Hematopoietic multipotent progenitor cell treated with erythropoietin and hydrocortisone succinate and interleukin-3 and kit ligand, for 4 days (in vitro differentiated cells): Measurements from ENCODE around the gene TAF10.

ENCODE experiments used
- DNase-seq: peaks from one replicate; pipeline ENCODE4 v3.0.0-alpha.2; 2015

TAF10 gene

DNA sequence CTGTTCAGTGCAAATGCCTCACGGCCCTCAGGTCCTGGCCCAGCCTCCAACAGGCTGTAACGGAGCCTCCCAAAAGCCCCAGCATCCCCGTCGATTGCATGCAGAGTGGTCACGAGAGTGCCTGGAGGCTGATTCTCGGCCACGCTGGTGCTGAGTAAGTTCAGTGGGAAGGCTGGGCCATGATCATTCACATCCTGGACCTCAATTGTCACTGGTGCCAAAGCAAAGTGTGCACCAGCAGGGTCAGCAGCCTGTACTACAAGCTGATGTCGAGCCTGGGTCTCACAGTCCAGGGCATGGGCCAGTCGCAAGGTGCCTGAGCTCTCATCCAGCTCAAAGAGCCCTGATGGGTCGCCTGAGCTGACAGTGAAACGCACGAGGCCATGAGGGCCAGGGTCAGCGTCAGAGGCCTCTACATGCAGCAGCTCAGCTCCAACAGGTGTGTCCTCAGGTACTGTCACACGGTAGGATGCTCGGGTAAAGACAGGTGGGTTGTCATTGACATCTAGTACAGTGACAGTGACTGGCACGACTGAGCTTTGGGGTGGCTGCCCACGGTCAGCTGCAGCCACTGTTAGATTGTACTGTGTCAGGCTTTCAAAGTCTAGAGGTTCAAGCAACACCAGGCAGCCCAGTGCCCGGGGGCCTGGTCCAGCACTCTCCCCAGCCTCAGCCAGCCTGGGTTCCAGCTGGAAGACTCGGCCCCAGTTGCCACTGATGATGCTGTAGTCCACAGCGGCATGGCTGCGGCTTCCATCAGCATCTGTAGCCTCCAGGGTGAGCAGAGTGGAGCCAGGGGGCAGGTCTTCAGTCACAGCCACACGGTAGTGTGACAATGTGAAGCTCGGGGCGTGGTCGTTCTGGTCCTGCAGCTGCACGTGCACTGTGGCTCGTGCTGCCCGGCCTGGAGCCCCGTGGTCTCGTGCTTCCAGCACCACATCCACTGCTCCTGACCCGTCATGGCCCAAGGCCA lies 11.7 kb upstream of the TAF10 start:
- DNase-seq, result no peak

DNA sequence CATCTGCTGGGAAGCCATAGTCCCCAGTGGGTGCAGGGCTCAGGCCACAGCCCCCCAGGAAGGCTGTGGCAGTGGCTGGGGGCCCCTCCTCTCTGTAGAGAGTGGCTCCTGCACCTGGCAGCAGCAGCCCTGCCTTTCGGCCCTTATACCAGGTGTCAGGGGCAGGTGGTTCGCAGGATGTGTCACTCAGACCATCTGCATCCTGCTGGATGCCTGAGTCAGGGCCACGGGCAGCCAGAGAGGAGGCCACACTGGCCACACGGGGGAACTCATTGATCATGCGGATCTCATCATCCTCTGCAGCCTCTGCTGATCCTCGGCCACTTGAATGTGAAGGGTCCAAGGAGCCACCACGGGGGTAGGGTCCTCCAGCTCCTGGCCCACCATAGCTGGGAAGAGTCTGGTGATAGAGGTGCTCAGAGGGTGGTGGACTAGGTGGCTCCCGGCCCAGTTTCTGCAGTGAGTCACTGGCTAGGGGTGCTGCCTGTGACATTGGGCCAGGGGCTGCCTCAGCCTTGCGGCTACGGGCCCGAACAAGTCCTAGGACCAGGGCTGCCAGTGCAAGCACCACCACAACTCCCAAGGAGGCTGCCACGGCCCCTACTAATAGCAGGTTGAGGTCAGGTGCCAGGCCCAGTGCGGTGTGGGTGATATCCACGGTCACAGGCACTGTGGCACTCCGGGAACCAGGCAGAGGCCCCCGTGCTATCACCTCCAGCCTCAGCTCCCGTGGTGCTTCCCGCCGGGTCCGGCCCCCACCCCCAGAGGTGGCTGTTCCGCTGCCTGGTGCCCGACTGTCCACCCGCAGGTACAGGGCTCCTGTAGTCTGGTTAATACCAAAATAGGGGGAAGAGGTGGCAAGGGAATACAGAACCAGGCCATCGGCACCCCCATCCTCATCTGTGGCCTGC lies 10.5 kb upstream of the TAF10 start:
- no peak for DNase-seq

GRCh38 chr11:6621711-6622211 lies 9.7 kb upstream of the TAF10 start:
- no peak for DNase-seq

DNA sequence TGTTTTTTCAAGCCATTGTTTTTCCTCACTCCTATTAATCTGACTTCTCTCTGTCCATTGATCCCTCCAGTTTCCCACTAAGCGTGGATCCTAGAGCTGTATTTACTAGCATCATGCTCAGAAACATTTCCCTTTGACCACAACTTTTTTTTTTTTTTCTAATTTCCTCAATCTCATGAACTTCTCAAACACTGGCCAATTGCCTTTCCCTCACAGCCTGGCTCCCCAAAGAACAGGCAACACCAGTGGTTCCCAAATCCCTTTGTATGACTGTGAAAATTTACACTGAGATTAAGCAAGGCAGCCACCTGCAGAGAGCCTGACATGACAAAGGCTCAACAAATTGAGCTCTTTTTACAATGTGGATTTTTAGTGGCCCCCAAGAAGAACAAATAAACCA lies 8.6 kb upstream of the TAF10 start:
- DNase-seq, result no peak

DNA sequence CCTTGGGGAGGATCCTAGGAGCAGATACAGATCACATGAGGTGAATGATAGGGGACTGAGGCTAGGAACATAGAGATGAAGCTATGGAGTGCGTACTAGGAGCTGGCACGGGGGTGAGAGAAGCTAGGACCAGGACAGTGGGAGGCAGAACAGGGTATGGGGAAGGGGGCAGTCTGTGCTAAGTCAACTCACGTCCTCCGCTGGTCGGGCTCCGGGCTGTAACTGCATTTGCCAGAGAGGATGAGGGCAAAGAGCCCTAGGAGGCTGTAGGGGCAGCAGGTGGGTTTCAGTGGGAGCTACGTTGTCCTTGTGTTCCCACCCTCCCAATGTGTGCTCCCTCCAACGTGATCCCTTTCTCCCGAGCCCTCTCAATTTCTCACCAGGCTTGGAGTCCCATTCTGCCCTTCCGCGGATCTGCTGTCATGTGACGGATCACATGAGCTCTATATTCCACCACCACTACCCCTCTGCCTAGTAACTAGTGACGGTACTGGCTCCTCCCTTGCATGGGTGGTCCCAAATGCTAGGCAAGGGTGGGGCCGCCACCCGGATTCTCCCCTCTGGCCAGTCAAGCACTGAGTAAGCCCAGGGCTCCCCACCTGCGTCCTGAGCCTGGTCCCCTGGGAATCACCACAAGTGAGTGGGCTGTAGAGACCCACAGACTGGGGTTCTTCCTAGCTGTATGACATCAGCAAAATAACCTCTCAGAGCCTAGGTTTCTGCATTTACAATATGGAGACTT lies 7.2 kb upstream of the TAF10 start, which contains the start of gene TPP1:
Gene TPP1, minus strand, starts transcription at position 419 of the 742 bp plus-strand sequence. Its CDS starts 22 bp downstream, at position 397.
- DNase-seq, result peak; percentile 97

- peak; percentile 92 for DNase-seq
Observed at GRCh38 chr11:6618117-6619003, 6.3 kb upstream of the TAF10 start.

DNA sequence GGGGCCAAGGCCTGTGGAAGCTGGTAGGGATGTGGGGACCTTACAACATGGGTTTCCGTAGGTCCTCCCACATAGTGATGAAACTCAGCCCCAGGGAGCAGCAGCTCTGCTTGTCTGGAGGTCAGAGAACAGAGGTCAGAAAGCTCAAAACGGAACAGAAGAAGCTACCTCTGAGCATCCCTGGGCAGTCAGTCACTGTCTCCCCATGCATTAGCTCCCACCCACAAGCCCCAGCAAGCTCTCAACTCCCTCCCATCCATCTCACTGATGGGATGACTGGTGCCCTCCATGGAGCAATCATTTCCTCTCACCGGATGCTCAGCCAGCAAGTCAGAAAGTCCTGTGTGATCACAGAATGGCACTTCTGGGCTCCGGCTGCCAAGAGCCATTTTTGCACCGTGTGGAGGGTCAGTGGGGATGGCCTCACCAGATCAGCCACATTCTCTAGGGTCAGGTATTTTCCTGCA lies 5.3 kb upstream of the TAF10 start:
- no peak for DNase-seq

DNA sequence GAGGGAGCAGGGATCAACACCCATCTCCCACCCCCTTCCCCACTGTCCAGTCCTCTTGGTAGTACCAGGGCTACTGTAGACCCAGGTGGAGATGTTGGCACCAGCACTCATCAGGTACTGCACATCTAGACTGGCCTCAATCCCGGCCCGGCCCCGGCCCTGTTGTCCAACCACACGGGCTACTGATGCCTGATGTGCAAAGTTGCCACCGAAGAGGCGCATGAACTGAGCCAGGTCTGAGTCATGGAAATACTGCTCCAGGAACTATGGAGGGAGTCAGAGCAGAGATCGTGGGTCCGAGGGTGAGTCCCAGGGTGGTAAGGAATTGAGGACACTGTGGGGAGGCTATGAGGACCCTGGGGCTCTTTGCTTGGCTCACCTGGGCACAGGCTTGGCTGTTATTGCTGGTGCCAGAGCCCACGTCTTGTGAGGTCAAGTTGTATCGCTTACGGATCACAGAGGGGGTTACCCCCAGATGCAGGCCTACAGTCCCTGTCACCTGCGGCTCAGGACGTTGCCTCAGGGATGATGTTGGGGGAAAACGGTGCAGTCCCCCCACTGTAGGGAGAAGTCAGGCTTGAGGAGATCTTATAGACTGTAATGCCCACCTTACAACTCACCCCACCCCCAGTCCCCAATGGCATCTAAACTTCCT lies 4.7 kb upstream of the TAF10 start:
- no peak for DNase-seq

- no peak for DNase-seq
Observed at GRCh38 chr11:6615882-6616585, 4.0 kb upstream of the TAF10 start.

- DNase-seq, result no peak
Observed at GRCh38 chr11:6615046-6615445, 3.0 kb upstream of the TAF10 start.

GRCh38 chr11:6614446-6614845 lies 2.4 kb upstream of the TAF10 start:
- no peak for DNase-seq

DNA sequence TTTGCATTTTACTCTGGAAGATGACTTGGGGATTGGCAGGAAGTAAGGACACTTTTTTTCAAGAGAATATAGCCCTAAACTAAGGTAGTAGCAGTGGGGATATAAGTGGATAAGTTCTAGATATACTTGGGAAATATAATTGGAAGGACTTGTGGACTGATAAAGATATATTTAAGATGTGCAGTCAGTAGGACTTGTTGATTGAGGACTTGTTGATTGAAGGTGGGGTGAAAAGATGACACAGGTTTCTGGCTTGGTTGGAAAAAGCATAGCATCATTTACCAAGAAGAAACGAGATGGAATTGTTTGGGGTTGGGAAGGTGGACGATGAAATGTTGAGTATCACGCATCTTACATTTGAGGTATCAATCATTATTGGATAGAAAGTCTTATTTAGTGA lies 1.5 kb upstream of the TAF10 start:
- no peak for DNase-seq

GRCh38 chr11:6611963-6612212 lies 128 bp downstream of the TAF10 start:
- no peak for DNase-seq

DNA sequence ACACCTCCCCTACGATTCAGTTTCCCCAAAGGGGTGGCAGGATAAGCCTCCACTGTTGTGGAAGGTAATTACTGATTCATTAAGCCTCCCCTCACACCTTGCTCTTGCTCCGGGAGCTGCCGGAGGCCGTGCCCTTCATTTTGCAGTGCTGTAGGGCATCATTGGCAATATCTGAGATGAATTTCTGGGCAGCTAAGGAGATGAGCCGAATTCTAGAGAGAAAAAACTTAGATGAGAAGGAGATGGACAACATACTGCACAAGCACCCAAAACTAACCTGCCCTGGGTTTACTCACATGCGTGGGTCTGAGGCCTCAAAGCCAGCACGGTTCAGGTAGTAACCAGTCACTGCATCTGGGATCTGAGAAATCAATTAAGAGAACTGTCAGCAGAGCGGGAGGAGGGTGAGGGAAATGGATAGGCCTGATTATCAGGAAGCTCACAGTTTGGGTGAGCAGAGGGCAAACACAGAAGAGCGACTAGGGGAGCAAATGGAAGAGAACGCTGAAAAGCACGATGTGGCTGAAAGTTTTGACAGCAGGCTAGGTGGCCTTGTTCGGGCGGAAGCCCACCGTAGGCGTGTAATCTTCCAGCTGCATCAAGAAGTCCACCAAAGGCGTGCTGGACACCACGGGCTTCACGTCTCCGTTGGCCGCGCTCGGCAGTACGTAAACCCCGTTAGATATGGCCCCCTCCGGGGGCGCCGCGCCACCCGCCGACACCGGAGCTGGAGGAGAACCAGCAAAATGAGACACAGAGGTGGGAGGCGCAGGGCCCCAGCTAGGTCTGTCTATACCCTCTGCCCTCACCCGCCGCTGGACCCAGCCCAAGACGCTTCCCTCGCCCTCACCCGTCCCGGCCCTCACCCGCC lies 689 bp downstream of the TAF10 start:
- peak; percentile 46 for DNase-seq

DNA sequence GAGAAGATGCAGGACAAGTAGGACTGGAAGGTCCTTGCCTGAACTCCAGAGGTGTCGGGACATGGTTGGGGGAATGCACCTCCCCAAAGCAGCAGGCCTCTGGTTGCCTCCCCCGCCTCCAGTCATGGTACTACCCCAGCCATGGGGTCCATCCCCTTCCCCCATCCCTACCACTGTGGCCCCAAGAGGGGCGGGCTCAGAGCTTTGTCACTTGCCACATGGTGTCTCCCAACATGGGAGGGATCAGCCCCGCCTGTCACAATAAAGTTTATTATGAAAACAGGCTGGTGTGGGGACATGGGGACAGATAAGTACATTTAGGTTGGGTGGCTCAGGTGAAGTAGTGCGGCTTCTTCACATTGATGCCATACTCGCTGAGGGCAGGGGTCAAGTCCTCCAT lies 1.4 kb downstream of the TAF10 start:
- no peak for DNase-seq

DNA sequence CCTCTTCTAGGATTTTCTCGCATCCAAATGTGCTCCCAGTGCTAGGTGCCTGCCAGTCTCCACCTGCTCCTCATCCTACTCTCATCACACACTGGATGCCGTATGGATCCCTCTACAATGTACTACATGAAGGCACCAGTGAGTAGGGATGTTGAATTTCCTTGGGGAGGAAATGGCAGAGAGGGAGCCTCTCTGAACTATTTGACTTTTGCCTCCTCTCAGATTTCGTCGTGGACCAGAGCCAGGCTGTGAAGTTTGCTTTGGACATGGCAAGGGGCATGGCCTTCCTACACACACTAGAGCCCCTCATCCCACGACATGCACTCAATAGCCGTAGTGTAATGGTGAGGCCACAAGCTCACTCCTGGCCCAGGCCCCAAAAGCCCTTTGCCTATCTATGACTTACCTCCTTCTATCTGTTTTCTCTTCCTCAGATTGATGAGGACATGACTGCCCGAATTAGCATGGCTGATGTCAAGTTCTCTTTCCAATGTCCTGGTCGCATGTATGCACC lies 2.5 kb downstream of the TAF10 start:
- no peak for DNase-seq

DNA sequence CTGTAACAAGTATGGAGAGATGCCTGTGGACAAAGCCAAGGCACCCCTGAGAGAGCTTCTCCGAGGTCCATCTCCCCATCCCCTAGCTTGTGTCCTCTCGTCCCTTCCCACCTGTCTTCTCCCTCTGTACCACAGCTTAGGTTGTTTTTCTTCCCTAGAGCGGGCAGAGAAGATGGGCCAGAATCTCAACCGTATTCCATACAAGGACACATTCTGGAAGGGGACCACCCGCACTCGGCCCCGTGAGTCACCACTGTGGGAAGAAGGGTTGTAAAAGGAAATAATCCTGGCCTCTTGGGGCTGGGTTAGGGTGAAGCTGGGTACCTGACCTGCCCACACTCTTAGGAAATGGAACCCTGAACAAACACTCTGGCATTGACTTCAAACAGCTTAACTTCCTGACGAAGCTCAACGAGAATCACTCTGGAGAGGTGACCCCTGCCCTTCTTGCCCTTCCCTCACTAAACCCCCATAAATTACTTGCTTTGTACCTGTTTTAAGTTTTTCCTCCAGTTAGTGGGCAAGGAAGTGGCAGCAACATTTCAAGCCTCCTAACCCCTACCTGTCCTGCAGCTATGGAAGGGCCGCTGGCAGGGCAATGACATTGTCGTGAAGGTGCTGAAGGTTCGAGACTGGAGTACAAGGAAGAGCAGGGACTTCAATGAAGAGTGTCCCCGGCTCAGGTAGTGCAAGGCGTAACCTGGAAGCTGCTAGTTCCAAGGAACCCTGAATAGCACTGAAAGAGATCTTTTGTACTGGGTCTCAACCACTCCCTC lies 3.1 kb downstream of the TAF10 start:
- no peak for DNase-seq

GRCh38 chr11:6608011-6608410 lies 4.0 kb downstream of the TAF10 start:
- DNase-seq, result no peak
